ENCODE results near the gene COL18A1.
"Not testable (repeated sequence)": the region's sequence is repeated elsewhere in the genome, so short reads cannot be mapped to it uniquely, and the experiment has no call there.

The COL18A1 gene

DNA sequence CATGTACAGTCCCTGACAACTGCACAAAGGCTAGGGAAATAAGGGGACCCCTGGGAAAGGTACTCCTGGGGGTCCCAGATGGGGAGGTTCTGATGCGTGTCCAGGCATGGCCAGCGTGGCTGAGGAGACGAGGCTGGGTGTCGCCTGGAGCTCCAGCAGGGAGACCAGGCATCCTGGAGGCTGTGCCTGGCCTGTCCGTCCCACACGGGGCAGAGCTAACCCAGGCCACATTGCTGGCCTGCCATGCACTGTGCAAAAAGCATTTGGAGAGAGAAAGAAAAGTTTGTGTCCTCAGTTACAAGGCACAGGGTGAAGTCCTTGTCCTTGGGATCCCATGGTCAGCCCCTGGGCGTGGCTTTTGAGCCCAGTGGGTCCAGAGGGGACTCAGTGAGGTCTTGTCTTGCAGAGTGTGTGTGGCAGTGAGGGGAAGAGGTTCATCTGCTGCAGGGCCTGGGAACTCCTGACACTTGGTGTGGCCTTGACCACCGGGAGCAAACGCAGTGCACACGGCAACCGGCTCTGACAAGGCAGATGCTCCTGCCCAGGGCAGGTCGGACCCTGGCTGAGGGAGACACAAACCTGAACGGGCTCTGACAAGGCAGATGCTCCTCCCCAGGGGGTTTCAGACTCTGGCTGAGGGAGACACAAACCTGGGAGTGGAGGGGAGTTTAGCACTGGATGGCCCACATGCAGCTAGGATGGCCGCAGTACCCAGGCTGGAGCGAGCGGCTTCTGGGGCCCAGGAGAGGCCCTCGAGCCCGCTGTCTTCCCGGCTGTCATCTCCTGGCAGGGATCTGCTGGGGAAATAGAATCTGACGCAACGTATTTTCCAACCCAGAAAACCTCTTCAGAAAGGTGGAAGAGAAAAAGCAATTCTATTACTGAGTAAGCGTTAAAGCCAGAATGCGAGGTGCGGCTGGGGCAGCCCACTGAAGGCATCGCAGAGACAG is 37.3 kb upstream of the COL18A1 start:
- DNase-seq (ENCODE audit: low read depth): no peak

DNA sequence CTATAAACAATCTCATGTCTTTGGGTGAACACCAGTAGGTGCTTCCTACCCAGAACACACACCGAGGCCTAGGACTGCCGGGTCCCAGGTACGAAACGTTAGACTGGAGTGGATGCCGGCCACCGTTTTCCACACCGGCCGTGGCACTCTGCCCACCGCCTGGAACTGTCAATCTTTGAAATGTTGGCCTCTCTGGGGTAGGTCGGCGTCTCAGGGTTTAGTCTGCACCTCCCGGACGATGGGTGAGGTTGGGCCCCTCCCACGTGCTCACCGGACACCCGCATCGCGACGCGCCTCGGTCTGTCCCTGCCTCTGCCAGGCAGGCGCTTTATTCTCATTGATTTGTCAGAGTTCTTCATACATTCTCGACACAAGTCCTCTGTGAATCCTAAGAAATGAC is 35.9 kb upstream of the COL18A1 start:
- DNase-seq (ENCODE audit: low read depth): not testable (repeated sequence)

DNA sequence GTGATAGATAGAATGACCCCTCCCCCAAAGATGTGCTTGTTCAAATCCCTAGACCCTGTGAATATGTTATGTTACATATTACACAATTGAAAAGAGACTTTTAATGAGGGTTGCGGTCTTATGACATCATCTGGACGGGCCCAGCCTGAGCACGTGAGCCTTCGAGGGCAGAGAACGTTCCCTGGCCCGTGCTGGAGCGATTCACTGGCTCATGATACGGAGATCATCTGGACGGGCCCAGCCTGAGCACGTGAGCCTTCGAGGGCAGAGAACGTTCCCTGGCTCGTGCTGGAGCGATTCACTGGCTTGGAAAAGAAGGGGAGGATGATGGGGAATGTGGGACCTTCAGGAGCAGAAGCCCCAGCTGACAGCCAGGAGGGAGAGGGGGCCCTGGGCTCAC is 34.4 kb upstream of the COL18A1 start:
- no peak for DNase-seq (ENCODE audit: low read depth)

DNA sequence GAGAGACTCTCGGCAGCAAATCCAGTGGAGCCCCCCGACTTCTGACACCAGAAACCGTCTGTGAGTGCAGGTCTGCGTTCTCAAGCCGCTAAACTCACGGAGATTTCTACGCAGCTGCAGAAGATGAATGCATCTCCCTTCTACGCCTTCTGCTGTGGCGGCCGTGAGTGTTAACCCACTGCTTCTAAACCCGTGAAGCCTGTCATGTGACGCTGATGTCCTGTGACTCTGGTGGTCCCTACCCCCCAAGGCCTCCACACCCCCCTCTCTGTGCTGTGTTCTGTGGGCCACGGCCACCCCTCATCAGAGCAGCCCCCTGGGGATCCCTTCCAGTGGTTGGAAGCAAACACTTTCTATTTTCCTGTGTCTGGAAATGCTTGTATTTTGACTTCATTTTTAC is 33.9 kb upstream of the COL18A1 start:
- no peak for DNase-seq (ENCODE audit: low read depth)

DNA sequence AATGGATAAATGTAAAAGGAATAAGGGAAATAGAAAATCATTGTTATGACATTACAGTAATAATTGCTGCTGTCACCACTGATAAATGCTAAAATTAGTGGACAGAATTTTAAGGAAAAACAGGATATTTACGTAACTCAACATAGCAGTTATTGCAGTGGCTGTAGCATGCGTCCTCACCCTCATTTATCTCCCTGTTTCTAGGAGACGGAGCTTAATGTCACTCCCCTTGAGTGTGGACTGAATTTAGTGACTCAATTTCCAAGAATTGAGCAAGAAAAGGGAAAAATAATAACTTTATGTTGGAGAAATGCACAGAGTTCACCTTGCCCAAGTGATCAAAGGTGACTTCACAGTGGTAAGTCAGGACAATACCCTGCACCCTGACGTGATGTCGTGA is 33.3 kb upstream of the COL18A1 start:
- no peak for DNase-seq (ENCODE audit: low read depth)

DNA sequence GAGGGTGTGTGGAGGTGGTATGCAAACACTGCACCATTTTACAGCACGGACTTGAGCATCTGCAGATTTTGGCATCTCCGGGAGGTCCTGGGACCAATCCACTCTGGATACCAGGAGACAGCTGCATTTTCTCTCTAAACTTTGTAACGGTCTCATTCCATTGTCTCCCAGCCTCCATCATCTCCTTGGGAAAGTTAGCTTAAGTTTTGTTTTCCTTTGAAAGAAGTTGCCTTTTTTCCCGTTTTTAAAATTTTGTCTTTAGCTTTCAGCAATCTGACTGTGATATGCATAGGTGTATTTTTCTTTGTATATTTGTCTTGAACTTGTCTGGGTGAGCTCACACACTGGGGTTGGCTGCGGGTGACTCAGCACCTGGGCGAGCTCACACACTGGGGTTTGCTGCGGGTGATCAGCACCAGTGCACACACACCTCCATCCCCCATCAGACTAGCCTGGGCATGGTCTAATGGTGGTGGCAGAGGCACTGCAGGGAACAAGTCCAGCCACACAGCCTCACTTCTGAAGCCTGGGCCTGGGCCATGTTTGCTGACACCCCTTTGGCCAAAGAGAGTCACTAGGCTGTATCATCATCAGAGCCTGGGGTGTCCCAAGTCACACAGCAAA is 32.1 kb upstream of the COL18A1 start:
- no peak for DNase-seq (ENCODE audit: low read depth)

DNA sequence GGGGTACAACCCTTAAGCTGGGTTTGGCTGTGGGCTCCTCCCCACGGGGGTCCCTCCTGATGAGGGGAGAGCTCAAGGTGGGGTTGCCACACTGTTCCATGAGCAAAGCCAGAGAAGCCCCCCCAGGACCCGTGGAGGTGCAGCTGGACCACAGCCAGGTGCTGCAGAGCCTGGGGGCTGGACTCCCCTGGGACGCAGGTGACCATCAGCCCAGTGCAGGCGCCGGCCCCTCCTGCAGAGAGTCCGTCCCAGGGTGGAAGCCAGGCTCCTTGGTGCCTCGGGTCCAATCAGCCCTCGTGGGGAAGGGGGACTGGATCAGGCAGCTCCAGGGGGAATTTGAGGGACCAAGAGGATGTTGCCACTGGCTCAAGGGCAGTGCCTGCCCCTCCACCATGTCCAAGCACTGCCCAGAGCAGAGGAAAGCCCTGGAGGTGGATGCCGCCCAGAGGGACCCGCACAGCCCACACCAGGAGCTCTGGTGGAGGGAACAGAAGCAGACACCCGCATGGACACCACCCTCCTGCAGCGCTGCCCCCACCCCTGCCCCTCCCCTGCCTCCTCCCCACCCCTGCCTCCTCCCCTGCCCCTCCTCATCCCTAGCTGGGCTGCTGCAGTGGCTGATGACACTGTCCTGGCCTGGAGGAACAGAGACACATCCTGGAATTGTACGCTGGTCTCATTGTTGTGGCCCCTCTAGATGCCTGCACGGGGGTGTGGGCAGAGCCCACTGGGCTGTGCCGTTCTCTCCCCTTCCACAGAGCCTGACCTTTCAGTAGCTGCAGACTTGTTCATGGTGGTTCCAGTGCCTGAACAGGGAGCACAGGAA is 30.8 kb upstream of the COL18A1 start:
- DNase-seq (ENCODE audit: low read depth): no peak

DNA sequence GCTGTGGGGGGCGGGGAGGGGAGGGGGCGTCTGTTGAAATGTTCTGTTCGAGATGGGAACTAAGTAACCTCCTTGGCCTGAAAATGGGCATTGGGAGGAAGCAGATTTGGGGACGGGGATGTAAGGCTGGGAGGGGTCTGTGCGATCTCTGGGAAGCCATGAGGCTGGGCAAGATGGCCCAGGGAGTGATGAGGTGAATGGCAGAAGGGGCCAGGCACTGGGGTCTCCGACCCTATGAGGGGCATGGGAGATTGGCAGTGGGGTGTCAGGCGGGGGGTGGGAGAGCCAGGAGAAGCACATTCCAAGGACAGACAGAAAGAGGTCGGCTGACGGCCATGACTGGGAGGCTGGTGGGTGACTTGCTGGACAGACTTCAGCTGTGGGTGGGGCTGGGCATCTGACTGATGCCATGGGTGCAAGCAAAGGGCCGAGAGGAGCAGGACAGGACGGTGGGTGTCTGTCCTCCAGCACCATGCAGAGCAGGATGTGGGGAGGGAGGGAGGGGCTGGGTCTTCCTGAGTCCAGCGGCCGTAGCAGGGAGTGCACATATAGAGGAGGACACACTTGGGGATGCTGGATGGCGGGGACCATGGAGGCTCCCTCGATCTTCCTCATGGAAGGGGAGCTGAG is 30.0 kb upstream of the COL18A1 start:
- no peak for DNase-seq (ENCODE audit: low read depth)

DNA sequence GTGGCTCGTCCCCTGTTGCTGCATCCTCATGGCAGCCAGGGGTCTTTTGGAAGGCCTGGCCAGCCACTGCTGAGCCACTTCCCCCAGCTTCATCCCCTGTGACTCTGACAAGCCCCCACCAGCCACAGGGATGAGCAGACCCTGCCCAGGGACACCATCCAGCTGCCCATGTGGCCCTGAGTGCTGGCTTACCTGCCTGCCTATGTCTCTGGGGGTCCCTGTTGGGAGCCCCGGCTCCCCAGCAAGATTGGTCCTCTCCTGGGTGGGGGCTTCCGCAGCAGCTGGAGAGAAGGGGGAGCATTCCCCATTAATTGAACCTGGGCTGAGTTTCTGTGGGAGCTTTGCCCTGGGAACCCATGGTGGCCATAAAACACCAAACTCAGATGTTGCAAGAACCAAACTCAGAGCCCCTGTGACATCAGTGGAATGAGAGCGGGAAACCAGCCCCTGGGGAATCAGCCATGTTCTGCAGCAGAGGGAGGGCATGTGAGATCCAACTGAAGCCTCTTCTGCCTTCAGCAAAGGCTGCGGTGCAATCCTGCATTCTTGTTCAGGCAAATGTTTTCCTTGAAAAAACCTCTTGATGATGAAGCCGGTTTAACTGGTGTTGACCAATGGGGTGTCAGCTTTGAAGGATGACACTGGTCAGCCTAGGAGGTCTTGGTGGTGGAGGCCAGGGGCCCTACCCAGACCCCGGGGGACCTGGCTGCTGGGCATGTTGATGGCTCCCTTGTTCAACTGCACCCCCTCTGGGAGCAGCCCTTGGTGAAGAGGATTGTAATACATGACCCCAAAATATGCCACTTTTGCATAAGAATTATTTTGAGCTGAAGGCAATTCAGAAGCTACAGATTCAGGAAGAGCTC is 28.3 kb upstream of the COL18A1 start:
- no peak for DNase-seq (ENCODE audit: low read depth)

DNA sequence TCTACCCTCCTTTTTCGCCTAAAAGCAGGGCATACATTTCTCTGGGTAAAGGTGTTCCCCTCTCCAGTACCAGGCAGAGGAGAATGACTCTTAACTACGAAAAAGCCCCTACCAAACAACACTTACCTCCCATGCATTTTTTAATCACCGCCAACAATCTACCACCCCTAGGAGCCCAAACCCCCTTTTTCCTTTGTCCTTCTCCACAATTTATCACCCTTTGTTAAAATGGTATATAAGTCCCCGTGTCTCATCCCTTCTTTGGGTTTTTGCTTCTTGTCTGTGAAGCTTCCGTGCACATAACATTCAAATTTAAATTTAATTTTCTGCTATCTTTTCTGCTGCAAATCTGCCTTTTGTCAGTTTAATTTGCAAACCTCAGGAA is 27.6 kb upstream of the COL18A1 start:
- DNase-seq (ENCODE audit: low read depth): no peak

DNA sequence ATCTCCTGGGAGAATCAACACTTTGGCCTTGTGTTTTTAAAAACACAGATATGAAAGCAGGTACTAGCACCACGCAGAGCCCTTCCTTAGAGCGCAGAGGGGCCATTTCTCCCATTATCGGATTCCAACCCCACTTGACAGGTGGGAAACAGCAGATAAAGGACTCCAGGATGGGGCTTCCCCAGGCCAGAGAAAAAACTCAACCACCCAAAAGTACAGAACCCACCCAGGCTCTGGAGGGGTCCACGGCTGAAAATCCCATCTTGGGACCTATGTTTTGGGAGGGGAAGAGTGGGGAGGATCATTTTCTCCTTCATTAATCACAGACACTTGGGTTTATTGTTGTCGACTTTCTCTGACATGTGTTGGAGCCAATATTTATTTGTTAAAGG is 27.1 kb upstream of the COL18A1 start:
- no peak for DNase-seq (ENCODE audit: low read depth)

DNA sequence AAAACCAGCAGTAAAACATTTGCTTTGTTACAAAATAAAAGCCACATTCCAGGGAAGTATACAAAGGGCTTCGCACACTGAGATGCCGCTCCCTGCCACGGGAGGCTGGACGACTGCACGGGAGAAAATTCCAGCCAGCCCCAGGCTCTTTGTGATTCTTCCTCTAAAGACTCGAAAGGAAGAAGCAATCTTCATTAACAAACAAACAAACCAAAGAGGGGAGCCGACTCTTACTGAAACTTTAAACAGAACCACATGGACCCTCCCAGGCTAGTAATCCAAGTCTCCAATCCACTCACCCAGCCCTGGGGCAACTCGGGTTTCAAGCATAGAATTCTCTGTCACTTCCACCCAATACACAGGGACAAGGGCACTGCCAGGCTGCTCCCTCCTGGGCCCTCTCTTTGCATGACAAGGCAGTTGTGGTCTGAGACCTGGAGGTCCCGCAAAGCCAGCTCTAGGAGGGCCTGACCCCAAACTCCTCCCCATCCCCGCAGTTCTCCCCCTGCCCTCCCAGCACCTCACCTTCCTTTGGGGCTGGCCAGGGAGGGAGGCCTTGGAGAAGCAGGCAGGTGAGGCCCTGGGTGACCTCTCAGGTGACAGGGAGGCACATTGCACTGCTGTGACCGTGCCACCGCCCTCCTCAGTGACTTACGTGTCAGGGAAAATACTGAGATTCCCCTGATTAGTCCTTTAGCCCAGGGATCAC is 26.6 kb upstream of the COL18A1 start:
- no peak for DNase-seq (ENCODE audit: low read depth)

DNA sequence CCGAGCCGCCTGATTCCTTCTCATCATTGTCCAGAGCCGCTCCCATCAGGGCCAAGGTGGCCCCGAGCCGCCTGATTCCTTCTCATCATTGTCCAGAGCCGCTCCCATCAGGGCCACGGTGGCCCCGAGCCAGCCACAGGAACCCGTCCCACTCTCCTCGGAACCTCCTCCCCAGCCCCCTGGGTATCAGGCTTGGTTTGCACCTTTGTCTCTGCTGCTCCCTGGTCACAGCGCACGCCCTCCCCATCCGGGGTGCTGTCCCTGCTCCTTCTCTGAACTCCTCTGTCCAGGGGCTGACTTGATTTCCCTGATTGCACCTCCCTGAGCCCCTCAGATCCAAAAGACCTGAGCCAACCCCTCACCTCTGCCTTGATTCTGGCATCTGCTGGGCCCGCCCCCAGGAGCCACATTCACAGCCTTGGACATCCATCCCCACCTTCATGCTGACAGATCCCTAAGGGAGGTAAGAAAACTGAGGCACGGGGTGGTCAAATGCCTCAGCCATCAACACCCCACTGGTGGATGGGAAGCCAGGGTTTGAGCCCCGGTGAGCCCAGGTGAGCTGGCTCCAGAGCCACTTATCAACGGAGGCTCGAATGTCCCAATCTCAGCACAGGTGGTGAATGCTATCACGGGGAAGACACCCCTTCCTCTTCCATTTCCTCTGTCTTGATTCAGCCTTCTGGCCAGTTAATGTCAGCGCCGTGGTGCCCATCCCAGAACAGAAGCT is 25.6 kb upstream of the COL18A1 start:
- DNase-seq (ENCODE audit: low read depth): no peak

DNA sequence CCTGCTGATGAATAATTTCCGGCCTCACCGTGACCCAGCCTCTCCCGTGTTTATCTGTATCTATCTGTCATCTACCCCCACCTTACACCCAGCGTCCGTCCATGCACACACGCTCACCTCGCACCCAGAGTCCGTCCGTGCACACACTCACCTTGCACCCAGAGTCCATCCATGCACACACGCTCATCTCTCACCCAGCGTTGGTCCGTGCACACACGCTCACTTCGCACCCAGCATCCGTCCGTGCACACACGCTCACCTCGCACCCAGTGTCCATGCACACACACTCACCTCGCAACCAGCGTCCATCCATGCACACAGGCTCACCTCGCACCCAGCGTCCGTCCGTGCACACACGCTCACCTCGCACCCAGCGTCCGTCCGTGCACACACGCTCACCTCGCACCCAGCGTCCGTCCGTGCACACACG is 25.0 kb upstream of the COL18A1 start:
- no peak for DNase-seq (ENCODE audit: low read depth)

DNA sequence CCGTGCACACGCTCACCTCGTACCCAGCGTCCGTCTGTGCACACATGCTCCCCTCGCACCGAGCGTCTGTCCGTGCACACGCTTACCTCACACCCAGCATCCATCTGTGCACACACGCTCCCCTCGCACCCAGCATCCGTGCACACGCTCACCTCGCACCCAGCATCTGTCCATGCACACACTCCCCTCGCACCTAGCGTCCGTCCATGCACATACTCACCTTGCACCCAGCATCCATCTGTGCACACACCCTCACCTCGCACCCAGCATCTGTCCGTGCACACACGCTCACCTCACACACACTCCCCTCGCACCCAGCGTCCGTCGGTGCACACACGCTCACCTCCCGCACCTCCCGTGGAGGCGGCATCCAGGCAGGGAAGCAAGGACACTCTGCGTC is 24.4 kb upstream of the COL18A1 start:
- DNase-seq (ENCODE audit: low read depth): no peak

DNA sequence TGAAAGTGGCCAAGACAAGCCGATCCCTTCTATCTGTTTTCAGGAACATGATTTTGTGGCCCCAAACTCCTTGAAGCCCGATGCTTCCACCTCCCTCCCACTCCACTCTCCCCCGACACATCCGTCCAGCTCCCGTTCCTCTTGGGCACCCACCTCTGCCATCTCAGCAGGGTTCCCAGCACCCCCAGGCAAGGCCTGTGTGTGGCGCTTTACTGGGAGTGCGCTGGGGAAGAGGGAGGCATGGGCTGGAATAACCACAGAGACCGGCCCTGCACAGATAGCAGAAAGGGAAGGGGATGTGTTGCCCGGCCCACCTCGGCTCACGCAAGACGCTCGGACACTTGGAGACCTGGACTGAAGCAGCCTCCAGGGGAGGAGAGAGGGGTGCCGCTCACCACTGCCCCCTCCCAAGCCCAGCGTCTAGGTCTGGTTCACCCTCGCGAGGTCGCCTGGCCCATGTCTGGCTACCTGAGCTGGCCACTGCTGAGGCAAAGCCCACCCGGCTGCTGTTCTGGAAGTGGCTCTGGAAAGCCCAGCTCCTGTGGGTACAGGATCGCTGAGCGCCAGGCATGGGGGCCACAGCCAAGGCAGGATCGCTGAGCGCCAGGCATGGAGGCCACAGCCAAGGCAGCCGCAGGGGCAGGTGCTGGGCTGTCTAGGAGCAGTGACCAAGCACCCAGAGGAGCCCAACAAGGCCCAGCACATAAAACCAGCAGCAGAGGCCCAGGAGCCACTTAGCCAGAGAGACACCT is 23.8 kb upstream of the COL18A1 start:
- no peak for DNase-seq (ENCODE audit: low read depth)

DNA sequence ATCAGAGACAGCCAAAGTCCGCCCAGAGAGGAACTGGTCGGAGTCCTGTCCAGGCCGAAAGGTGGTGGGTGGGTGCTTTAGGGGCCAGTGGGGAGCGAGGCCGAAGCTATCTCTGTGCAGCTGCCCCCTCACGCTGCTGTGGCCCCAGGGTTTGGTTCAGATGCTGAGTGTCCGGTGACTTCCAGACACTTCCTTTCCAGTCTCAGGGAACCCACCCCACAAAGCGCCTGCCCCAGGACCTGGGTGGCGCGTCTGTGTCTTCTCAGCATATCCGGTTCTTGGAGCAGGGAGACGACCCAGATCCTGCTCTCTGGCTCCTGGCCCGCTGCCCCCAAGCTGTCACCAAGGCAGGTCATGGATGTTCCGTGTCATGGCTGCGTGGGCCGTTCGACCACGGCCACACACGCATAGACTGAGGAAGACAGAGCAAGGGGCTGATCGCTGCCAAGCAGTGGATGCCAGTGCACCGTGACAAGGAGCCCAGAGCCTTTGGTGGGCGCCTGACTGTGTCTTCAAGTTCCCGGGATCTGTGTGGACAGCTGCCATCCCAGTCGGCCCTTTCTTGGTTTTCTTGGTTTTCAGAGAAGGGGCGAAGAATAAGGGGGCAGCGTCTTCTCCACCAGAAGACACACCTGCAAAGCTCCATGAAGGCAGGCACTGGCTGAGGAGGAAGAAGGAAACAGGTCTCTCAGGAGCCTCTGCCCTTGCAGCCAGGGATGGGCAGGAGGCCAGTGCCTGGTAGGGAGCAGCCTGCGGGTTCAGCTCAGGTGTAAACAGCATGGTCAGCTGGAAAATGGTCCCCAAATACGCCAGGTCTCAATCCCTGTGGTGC is 22.9 kb upstream of the COL18A1 start:
- DNase-seq (ENCODE audit: low read depth): no peak

DNA sequence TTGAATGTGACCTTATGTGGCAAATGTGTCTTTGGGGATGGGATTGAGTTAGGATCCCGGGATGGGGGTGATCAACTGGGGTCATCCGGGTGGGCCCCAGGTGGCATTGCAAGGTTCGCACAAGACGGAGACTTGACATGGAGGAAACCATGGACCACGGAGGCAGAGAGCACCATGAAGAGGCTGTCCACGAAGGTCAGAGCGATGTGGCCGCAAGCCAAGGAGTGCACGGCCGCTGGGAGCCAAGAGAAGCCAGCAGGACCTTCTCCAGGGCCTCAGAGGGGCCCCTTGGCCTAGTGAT is 22.3 kb upstream of the COL18A1 start:
- no peak for DNase-seq (ENCODE audit: low read depth)
